ENCODE results near the gene MAPK11.
A peak's percentile ranks its signal among the peaks of the same experiment; 100 is the strongest.

The MAPK11 gene

GRCh38 chr22:50260801-50261614 lies 9.2 kb downstream of the MAPK11 start:
- peak; percentile 63 for DNase-seq (ENCODE audit: low spot score)

- DNase-seq (ENCODE audit: low spot score) = peak; percentile 54
These were observed 9.8 kb downstream of the MAPK11 start for GRCh38 chr22:50260434-50260800.

GRCh38 chr22:50259302-50259701 lies 10.9 kb downstream of the MAPK11 start:
- no peak for DNase-seq (ENCODE audit: low spot score)

- DNase-seq (ENCODE audit: low spot score) = no peak
These were observed 11.6 kb downstream of the MAPK11 start for GRCh38 chr22:50258361-50259292.

GRCh38 chr22:50257451-50258360 lies 12.5 kb downstream of the MAPK11 start:
- DNase-seq (ENCODE audit: low spot score) = no peak

GRCh38 chr22:50257041-50257440 lies 13.1 kb downstream of the MAPK11 start:
- no peak for DNase-seq (ENCODE audit: low spot score)

- no peak for DNase-seq (ENCODE audit: low spot score)
These were observed 13.8 kb downstream of the MAPK11 start for GRCh38 chr22:50256258-50256862.

- DNase-seq (ENCODE audit: low spot score) = no peak
These were observed 14.6 kb downstream of the MAPK11 start for GRCh38 chr22:50255607-50256006.

- DNase-seq (ENCODE audit: low spot score) = no peak
These were observed 15.1 kb downstream of the MAPK11 start for GRCh38 chr22:50255099-50255498.

GRCh38 chr22:50253941-50254340 lies 16.2 kb downstream of the MAPK11 start:
- DNase-seq (ENCODE audit: low spot score) = no peak

- DNase-seq (ENCODE audit: low spot score) = no peak
These were observed 16.9 kb downstream of the MAPK11 start for GRCh38 chr22:50253046-50253915.

- peak; percentile 73 for DNase-seq (ENCODE audit: low spot score)
These were observed 17.8 kb downstream of the MAPK11 start for GRCh38 chr22:50252082-50253045.

GRCh38 chr22:50251477-50252081 lies 18.6 kb downstream of the MAPK11 start:
- DNase-seq (ENCODE audit: low spot score) = no peak

- DNase-seq (ENCODE audit: low spot score) = peak; percentile 81
These were observed 19.4 kb downstream of the MAPK11 start, which contains the start of gene HDAC10 for GRCh38 chr22:50250555-50251476. Gene HDAC10, minus strand, starts transcription at chr22:50251265. Its CDS starts 233 bp downstream, at chr22:50251032.

GRCh38 chr22:50250249-50250554 lies 20.0 kb downstream of the MAPK11 start:
- DNase-seq (ENCODE audit: low spot score) = no peak

GRCh38 chr22:50249341-50250248 lies 20.6 kb downstream of the MAPK11 start:
- no peak for DNase-seq (ENCODE audit: low spot score)

Data from RKO (cell line).